GM12875 (cell line): ENCODE data around the gene CACNA1D.

Experiments used
- H3K4me3 ChIP-seq: one replicate; pipeline ENCODE4 v1.5.1; 2011; ENCODE audit warnings: low read depth, low read length, control low read depth
- CTCF ChIP-seq: IDR thresholded peaks from 2 replicates; pipeline ENCODE4 v1.5.1; 2011; ENCODE audit warnings: low read depth, mild to moderate bottlenecking, control low read depth, inconsistent platforms, low read length, moderate library complexity, borderline replicate concordance; ENCODE audit not compliant: insufficient read depth

CACNA1D gene

GRCh38 chr3:53837331-53837730 is 342.9 kb downstream of the CACNA1D start:
- no peak for TF ChIP-seq CTCF
- no peak overlapping the region for H3K4me3 ChIP-seq

- TF ChIP-seq CTCF, result no peak
- H3K4me3 ChIP-seq, result no peak overlapping the region
These were observed 346.9 kb downstream of the CACNA1D start for GRCh38 chr3:53841296-53841695.

GRCh38 chr3:53842436-53843194 is 348.2 kb downstream of the CACNA1D start:
- no peak for TF ChIP-seq CTCF
- H3K4me3 ChIP-seq, result no peak overlapping the region

GRCh38 chr3:53843195-53844177 is 349.1 kb downstream of the CACNA1D start:
- no peak for TF ChIP-seq CTCF
- H3K4me3 ChIP-seq, result peak overlapping the region; percentile 17

GRCh38 chr3:53844262-53845102 is 350.1 kb downstream of the CACNA1D start:
- no peak for TF ChIP-seq CTCF
- peak overlapping the region; percentile 1 for H3K4me3 ChIP-seq

GRCh38 chr3:53845103-53845880 is 350.9 kb downstream of the CACNA1D start:
- peak overlapping the region; percentile 66 for H3K4me3 ChIP-seq
- TF ChIP-seq CTCF, result peak; percentile 38; the same call in 1 of the 2 replicates
